NT2/D1 (cell line): ENCODE measurements around the gene CRIP3.

Source experiments
- SUZ12 ChIP-seq: IDR thresholded peaks from 2 replicates; pipeline ENCODE4 v1.6.1; 2011; ENCODE audit not compliant: insufficient read length, insufficient read depth; ENCODE audit errors: extremely low read depth
- ZNF274 ChIP-seq: IDR thresholded peaks from 2 replicates; pipeline ENCODE4 v1.6.1; 2011; ENCODE audit warnings: mild to moderate bottlenecking, low read depth, low read length

DNA sequence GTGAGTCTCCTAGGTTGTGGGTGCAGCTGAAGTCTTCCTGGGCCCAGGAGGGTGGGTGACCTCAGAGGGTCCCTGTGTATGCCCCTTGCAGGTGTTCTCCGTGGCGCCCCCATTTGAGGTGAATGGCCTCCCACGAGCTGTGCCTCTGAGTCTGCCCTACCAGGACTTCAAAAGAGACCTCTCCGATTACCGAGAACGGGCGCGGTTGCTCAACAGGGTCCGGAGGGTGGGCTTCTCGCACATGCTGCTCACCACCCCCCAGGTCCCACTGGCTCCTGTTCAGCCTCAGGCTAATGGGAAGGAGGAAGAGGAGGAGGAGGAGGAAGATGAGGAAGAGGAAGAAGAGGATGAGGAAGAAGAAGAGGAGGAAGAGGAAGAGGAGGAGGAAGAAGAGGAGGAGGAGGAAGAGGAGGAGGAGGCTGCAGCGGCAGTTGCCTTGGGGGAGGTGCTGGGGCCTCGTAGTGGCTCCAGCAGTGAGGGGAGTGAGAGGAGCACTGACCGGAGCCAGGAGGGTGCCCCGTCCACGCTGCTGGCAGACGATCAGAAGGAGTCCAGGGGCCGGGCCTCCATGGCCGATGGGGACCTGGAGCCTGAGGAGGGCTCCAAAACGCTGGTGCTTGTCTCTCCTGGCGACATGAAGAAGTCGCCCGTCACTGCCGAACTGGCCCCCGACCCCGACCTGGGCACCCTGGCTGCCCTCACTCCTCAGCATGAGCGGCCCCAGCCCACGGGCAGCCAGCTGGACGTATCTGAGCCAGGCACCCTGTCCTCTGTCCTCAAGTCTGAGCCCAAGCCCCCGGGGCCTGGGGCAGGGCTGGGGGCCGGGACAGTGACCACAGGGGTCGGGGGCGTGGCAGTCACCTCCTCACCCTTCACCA is 25.8 kb downstream of the CRIP3 start:
- TF ChIP-seq SUZ12 (no peak), ZNF274 (no peak)
